Gastroesophageal sphincter (tissue), 4 donors: ENCODE results near the gene VTI1A. TPM values are rescaled to one million over a fixed set of nuclear protein-coding genes. Genes with fewer than 3 reads are reported as not detected.

ENCODE experiments used
- ATAC-seq: fragments of 150-250 bp; one replicate; pipeline ENCODE4 v1.9.1; 2016; ENCODE audit warnings: mild to moderate bottlenecking, moderate library complexity
- H3K27ac ChIP-seq, 4 donors: fragments of 200-600 bp; sonication (generic) in 3 of 4; 1 replicate in 3 of 4; 2 replicates in 1 of 4; pipeline ENCODE4 v1.5.1; 2016 to 2019
- H3K27me3 ChIP-seq: fragments of 200-600 bp; sonication (generic); one replicate; pipeline ENCODE4 v1.5.1; 2019
- H3K36me3 ChIP-seq, 2 donors: fragments of 200-600 bp; sonication (generic); one replicate each; pipeline ENCODE4 v1.5.1; 2019; ENCODE audit warnings: control low read depth in 1 of 2
- H3K4me1 ChIP-seq, 3 donors: fragments of 200-600 bp; sonication (generic); 1 replicate in 2 of 3; 2 replicates in 1 of 3; pipeline ENCODE4 v1.5.1; 2016 to 2019; ENCODE audit warnings: control low read depth in 2 of 3
- H3K4me3 ChIP-seq, 2 donors: fragments of 200-600 bp; sonication (generic); one replicate each; pipeline ENCODE4 v1.5.1; 2019; ENCODE audit warnings: mild to moderate bottlenecking in 1 of 2, moderate library complexity in 1 of 2
- H3K9me3 ChIP-seq, 3 donors: fragments of 200-600 bp; sonication (generic); one replicate each; pipeline ENCODE4 v1.5.1; 2017 to 2019; ENCODE audit warnings: control low read depth in 2 of 3
- EP300 ChIP-seq: sonication (generic); formaldehyde crosslinking; IDR thresholded peaks from one replicate; pipeline ENCODE4 v1.6.1; 2017; ENCODE audit warnings: antibody characterized with exemption, mild to moderate bottlenecking
- POLR2A ChIP-seq, 2 donors: fragments of 450-650 bp; IDR thresholded peaks; one replicate each; pipeline ENCODE4 v1.6.1; 2017; ENCODE audit warnings: antibody characterized with exemption in 2 of 2, mild to moderate bottlenecking in 2 of 2, moderate library complexity in 1 of 2
- POLR2AphosphoS5 ChIP-seq: sonication (generic); formaldehyde crosslinking; IDR thresholded peaks from one replicate; pipeline ENCODE4 v1.6.1; 2017; ENCODE audit warnings: antibody characterized with exemption
- WGBS, 2 donors: methylation state at CpG; one replicate each; pipeline ENCODE4 v1.1.5; 2018; ENCODE audit warnings: low coverage in 1 of 2; 5-methylcytosine and 5-hydroxymethylcytosine counted together
- total RNA-seq, 4 donors: library from RNA; depleted of rRNA; stranded (reverse); fragments of >200 nt; gene quantifications; one replicate each; pipeline ENCODE4 v1.1.0, GENCODE V29; 2016
- TF ChIP-seq, protein P1 (sequence below), 4 experiments: fragments of 200-600 bp in 2 of 4; fragments of 450-650 bp in 2 of 4; sonication (generic) in 1 of 4; IDR thresholded peaks; one replicate each; pipeline ENCODE4 v1.5.1; 2017 to 2019; ENCODE audit warnings: antibody characterized with exemption in 4 of 4, mild to moderate bottlenecking in 2 of 4, moderate library complexity in 2 of 4

VTI1A gene
- total RNA-seq, 4 donors from 2014 or later = 19.6 to 81.9 (median 43.1) TPM

DNA sequence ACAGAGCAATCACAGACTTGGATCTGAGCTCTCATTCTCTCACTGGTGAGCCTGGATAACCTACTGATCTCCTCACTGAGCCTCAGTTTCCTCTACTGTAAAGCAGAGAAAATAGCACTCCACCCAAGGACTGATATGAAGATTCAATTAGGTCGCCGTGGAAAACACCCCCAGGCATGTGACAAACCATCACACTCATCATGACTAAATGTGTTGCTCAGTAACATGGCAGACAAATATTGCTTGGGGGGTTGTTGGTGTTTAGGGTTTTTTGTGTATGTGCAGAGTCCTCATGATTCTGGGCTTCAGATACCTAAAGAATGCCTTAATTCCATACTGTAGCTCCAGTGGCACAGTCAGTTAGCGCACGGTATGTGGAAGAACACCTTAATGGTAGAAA lies 380.9 kb downstream of the VTI1A start:
- H3K36me3 ChIP-seq = no peaks in the 10 kb centered on the region
- no peak for ATAC-seq
- 93 to 94% methylated on average over 4 of the region's 4 CpGs for WGBS, 2 donors
- no peaks in the 10 kb centered on the region for H3K9me3 ChIP-seq
- no peaks in the 10 kb centered on the region for H3K27me3 ChIP-seq
- H3K4me1 ChIP-seq = no peaks in the 10 kb centered on the region
- H3K27ac ChIP-seq = no peak overlapping the region
- TF ChIP-seq POLR2AphosphoS5 (no peak), POLR2A (IDR thresholded peaks at IDR 0.05) (no peak), EP300 (no peak)
- TF ChIP-seq, protein P1, sequence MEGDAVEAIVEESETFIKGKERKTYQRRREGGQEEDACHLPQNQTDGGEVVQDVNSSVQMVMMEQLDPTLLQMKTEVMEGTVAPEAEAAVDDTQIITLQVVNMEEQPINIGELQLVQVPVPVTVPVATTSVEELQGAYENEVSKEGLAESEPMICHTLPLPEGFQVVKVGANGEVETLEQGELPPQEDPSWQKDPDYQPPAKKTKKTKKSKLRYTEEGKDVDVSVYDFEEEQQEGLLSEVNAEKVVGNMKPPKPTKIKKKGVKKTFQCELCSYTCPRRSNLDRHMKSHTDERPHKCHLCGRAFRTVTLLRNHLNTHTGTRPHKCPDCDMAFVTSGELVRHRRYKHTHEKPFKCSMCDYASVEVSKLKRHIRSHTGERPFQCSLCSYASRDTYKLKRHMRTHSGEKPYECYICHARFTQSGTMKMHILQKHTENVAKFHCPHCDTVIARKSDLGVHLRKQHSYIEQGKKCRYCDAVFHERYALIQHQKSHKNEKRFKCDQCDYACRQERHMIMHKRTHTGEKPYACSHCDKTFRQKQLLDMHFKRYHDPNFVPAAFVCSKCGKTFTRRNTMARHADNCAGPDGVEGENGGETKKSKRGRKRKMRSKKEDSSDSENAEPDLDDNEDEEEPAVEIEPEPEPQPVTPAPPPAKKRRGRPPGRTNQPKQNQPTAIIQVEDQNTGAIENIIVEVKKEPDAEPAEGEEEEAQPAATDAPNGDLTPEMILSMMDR (IDR thresholded peaks at IDR 0.05) = no peak
- H3K4me3 ChIP-seq = no peak overlapping the region

DNA sequence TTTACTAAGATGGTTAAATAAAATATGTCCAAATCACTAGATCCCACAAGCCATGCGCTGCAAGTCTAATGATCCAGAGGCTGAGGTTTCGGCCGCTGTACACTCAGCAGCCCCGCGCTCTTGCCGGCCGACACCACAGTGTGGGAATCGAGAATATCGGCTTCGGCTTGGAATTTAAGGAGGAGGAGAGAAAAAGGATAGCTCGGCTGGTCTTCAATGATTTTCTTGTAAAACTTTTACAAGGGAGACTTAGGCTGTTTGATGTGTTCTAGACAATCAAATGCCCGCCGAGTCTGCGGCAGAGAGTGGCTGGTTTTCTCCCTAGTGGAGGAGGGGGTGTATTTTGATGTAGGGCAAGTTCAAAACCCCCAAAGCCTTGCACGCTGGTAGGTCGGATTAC lies 384.8 kb downstream of the VTI1A start:
- ATAC-seq = no peak

DNA sequence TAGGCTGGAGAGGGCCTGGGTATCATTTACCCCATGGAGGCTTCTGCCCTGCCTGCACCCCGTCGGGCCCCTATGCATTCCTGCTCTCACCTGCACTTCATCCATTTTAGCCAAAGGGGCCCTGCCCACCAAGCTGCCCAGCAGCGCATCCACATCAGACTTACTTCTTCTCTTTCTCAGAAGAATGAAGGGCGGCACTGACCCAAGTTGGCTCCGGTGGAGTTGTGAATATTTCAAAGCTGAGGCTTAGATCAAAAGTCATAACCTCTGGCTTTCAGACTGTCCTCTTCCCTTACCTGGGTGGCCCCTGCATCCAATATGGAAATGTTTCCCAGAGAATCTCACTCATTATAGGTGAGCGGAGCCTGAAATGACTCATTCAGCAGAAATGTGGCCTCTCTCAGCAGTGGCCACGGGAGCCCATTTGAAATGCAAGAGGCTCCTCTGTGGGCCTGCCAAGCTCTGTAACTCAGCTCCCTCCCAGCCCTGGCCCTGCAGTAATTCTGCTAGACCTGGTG lies 385.4 kb downstream of the VTI1A start:
- ATAC-seq = no peak
- no peaks in the 10 kb centered on the region for H3K27me3 ChIP-seq
- no peak overlapping the region for H3K27ac ChIP-seq
- H3K4me1 ChIP-seq = peaks cover 0 to 25% (median 0%) of the 10 kb centered on the region in 3 donors
- H3K4me3 ChIP-seq = no peak overlapping the region
- H3K36me3 ChIP-seq = no peaks in the 10 kb centered on the region
- WGBS, 2 donors = 100% methylated on average over 1 of the region's 7 CpGs; no CpG with 5 or more reads in 1 of the 2 donors
- H3K9me3 ChIP-seq = no peaks in the 10 kb centered on the region
- TF ChIP-seq EP300 (no peak), POLR2A (IDR thresholded peaks at IDR 0.05) (no peak), POLR2AphosphoS5 (no peak)
- TF ChIP-seq, protein P1 (IDR thresholded peaks at IDR 0.05) = no peak

More for the DNA sequence above, 384.8 kb downstream of the VTI1A start:
- Histone ChIP-seq H3K36me3 (no peaks in the 10 kb centered on the region), H3K4me3 (no peak overlapping the region), H3K27me3 (no peaks in the 10 kb centered on the region), H3K4me1 (peaks cover 0 to 25% (median 0%) of the 10 kb centered on the region in 3 donors), H3K9me3 (no peaks in the 10 kb centered on the region), H3K27ac (no peak overlapping the region)
- TF ChIP-seq POLR2A (IDR thresholded peaks at IDR 0.05) = no peak
- TF ChIP-seq, protein P1 (IDR thresholded peaks at IDR 0.05) = no peak
- no peak for TF ChIP-seq EP300
- no peak for TF ChIP-seq POLR2AphosphoS5
- WGBS, 2 donors = 87 to 98% methylated on average over 9 to 14 of the region's 16 CpGs

DNA sequence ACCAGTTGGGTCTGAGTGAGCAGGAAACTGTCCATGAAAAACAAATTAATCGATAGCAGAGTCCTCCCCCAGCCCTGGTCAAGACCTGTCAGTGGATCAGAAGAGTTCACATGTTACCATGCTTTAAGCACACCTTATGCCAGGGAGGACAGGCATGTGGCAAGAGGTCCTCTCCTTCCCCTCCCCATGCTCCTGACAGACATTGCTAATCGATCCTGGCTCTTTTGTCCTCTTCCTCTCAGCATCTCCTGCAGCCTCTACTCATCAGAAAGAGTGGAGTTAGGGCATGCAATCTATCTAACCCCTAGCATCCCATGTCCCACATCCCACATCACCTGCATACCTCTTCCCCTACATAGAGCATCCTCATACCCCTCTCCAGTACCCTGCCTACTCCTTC lies 385.9 kb downstream of the VTI1A start:
- 100% methylated on average over 1 to 2 of the region's 2 CpGs for WGBS, 2 donors
- no peak for ATAC-seq
- Histone ChIP-seq H3K27me3 (no peaks in the 10 kb centered on the region), H3K4me3 (no peak overlapping the region), H3K9me3 (no peaks in the 10 kb centered on the region), H3K36me3 (no peaks in the 10 kb centered on the region), H3K27ac (no peak overlapping the region), H3K4me1 (peaks cover 0 to 25% (median 0%) of the 10 kb centered on the region in 3 donors)
- no peak for TF ChIP-seq EP300
- TF ChIP-seq, protein P1 (IDR thresholded peaks at IDR 0.05) = no peak
- no peak for TF ChIP-seq POLR2A (IDR thresholded peaks at IDR 0.05)
- no peak for TF ChIP-seq POLR2AphosphoS5

DNA sequence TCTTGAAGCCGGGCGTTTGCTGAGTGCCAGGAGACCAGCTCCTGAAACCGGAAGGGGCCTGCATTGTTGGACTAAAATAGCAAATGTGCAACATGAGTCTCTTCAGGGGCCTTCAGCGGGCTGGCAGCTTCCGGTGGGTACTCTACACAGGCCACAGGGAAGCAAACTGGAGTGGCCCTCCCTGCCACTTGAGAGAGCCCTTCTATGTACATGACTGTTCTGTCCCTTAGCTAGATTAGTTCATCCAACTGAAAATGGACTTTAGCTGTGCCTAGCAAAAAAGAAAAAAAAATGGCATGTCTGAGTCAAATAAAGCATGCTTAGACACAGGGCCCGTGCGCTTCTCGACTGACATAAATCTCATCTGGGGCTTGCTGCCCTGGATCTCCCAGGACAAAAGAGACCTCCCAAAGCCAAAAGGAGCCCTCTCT lies 387.8 kb downstream of the VTI1A start:
- H3K36me3 ChIP-seq = no peaks in the 10 kb centered on the region
- peaks cover 0 to 25% (median 0%) of the 10 kb centered on the region in 3 donors for H3K4me1 ChIP-seq
- H3K27ac ChIP-seq = no peak overlapping the region
- no peak for ATAC-seq
- WGBS, 2 donors = 48% methylated on average over 3 of the region's 8 CpGs; no CpG with 5 or more reads in 1 of the 2 donors
- H3K4me3 ChIP-seq = no peak overlapping the region
- no peaks in the 10 kb centered on the region for H3K27me3 ChIP-seq
- no peaks in the 10 kb centered on the region for H3K9me3 ChIP-seq
- TF ChIP-seq POLR2AphosphoS5 (no peak), POLR2A (IDR thresholded peaks at IDR 0.05) (no peak), EP300 (no peak)
- TF ChIP-seq, protein P1 (IDR thresholded peaks at IDR 0.05) = no peak
